ENCODE measurements around the gene ATL3.
"Not testable (repeated sequence)": the region's sequence is repeated elsewhere in the genome, so short reads cannot be mapped to it uniquely, and the experiment has no call there.

Gene ATL3

GRCh38 chr11:63639199-63639832 is 31.9 kb downstream of the ATL3 start:
- no peaks in the 10 kb centered on the region for H3F3A ChIP-seq (ENCODE audit: low read depth)
- H3K79me2 ChIP-seq (ENCODE audit: insufficient read depth, low read length) = no peaks in the 10 kb centered on the region
- no peak overlapping the region for H3K9ac ChIP-seq (ENCODE audit: low read depth, low read length, poor library complexity, severe bottlenecking)
- no peaks in the 10 kb centered on the region for H3K9me3 ChIP-seq (ENCODE audit: insufficient read depth, low read depth, low read length)
- H3K27me3 ChIP-seq (ENCODE audit: insufficient read depth, low read length, poor library complexity, severe bottlenecking) = no peaks in the 10 kb centered on the region
- no peaks in the 10 kb centered on the region for H3K4me1 ChIP-seq (ENCODE audit: insufficient read depth, low read length, poor library complexity, severe bottlenecking)
- H3K4me2 ChIP-seq (ENCODE audit: low read depth, low read length, poor library complexity, severe bottlenecking) = no peak overlapping the region
- TF ChIP-seq EZH2phosphoT487 (IDR thresholded peaks at IDR 0.05; ENCODE audit: borderline replicate concordance) (no peak), CTCF (conservative IDR thresholded peaks at IDR 0.05; ENCODE audit: low read length) (peak; percentile 64)
- H4K20me1 ChIP-seq (ENCODE audit: insufficient read depth, low read length, poor library complexity, severe bottlenecking) = no peaks in the 10 kb centered on the region
- H2AFZ ChIP-seq (ENCODE audit: low read length) = no peak overlapping the region
- no peaks in the 10 kb centered on the region for H3K9me2 ChIP-seq (replicated peaks; ENCODE audit: low read depth, low read length)
- H3K36me3 ChIP-seq (ENCODE audit: insufficient read depth, low read length) = peaks cover 67% of the 10 kb centered on the region; the same call in 1 of the 2 replicates
- no peak overlapping the region for H3K4me3 ChIP-seq (ENCODE audit: low read length, poor library complexity, severe bottlenecking)

- H3K4me1 ChIP-seq (ENCODE audit: insufficient read depth, low read length, poor library complexity, severe bottlenecking); H3K4me2 ChIP-seq (ENCODE audit: low read depth, low read length, poor library complexity, severe bottlenecking); H3K27me3 ChIP-seq (ENCODE audit: insufficient read depth, low read length, poor library complexity, severe bottlenecking); H3K79me2 ChIP-seq (ENCODE audit: insufficient read depth, low read length); H3K9me3 ChIP-seq (ENCODE audit: insufficient read depth, low read depth, low read length); H2AFZ ChIP-seq (ENCODE audit: low read length); H3F3A ChIP-seq (ENCODE audit: low read depth); H4K20me1 ChIP-seq (ENCODE audit: insufficient read depth, low read length, poor library complexity, severe bottlenecking); H3K4me3 ChIP-seq (ENCODE audit: low read length, poor library complexity, severe bottlenecking); H3K9me2 ChIP-seq (replicated peaks; ENCODE audit: low read depth, low read length); H3K9ac ChIP-seq (ENCODE audit: low read depth, low read length, poor library complexity, severe bottlenecking): not testable (repeated sequence)
- H3K36me3 ChIP-seq (ENCODE audit: insufficient read depth, low read length) = peaks cover 61% of the 10 kb centered on the region; the same call in 1 of the 2 replicates
These were observed 32.7 kb downstream of the ATL3 start for GRCh38 chr11:63638436-63638835.

GRCh38 chr11:63635762-63636465 is 35.3 kb downstream of the ATL3 start:
- Histone ChIP-seq H3K9me3 (ENCODE audit: insufficient read depth, low read depth, low read length) (no peaks in the 10 kb centered on the region), H3K27me3 (ENCODE audit: insufficient read depth, low read length, poor library complexity, severe bottlenecking) (no peaks in the 10 kb centered on the region), H3K79me2 (ENCODE audit: insufficient read depth, low read length) (no peaks in the 10 kb centered on the region), H3K9me2 (replicated peaks; ENCODE audit: low read depth, low read length) (no peaks in the 10 kb centered on the region), H2AFZ (ENCODE audit: low read length) (no peak overlapping the region), H3K36me3 (ENCODE audit: insufficient read depth, low read length) (peaks cover 61% of the 10 kb centered on the region; the same call in 1 of the 2 replicates), H3K9ac (ENCODE audit: low read depth, low read length, poor library complexity, severe bottlenecking) (no peak overlapping the region), H3F3A (ENCODE audit: low read depth) (no peaks in the 10 kb centered on the region), H3K4me3 (ENCODE audit: low read length, poor library complexity, severe bottlenecking) (no peak overlapping the region), H3K4me2 (ENCODE audit: low read depth, low read length, poor library complexity, severe bottlenecking) (no peak overlapping the region), H4K20me1 (ENCODE audit: insufficient read depth, low read length, poor library complexity, severe bottlenecking) (no peaks in the 10 kb centered on the region), H3K4me1 (ENCODE audit: insufficient read depth, low read length, poor library complexity, severe bottlenecking) (no peaks in the 10 kb centered on the region)
- TF ChIP-seq EZH2phosphoT487 (IDR thresholded peaks at IDR 0.05; ENCODE audit: borderline replicate concordance) (no peak), CTCF (conservative IDR thresholded peaks at IDR 0.05; ENCODE audit: low read length) (peak; percentile 90)
